HG03457 (cell line): ENCODE measurements around the gene DHX34.

Experiments
- ATAC-seq: cut with Tn5 transposase; IDR thresholded peaks from one replicate; pipeline ENCODE4 v1.9.1; 2021; ENCODE audit warnings: moderate number of reproducible peaks; ENCODE audit not compliant: unreplicated experiment

The DHX34 gene

DNA sequence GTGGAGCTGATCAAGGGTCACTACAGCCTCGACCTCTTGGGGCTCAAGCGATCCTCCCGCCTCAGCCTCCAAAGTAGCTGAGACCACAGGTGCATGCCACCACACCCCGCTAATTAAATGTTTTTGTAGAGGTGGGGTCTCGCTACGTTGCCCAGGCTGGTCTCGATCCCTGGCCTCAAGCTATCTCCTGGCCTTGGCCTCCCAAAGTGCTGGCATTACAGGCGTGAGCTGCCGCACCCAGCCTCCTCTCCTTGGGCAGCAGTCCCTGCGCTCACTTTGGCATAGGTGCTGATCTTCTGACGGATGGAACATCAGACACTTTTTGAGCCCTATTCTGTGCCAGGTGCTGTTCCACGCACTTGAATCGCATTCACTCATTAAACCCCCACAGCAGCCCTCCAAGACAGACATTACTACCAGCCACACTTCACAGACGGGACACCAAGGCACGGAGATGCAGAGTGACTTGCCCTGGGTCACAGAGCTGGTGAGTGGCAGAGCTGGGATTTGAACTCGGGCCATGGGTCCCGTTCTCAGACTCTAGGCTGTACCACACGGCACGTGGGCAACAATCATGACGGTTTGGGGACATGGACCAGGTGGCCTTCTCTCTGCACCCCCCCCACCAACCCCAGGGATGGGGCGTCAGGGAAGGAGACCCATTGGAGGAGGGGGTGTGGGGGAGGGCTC is 67.0 kb downstream of the DHX34 start:
- ATAC-seq: no peak

GRCh38 chr19:47416643-47416985 is 67.5 kb downstream of the DHX34 start:
- no peak for ATAC-seq

DNA sequence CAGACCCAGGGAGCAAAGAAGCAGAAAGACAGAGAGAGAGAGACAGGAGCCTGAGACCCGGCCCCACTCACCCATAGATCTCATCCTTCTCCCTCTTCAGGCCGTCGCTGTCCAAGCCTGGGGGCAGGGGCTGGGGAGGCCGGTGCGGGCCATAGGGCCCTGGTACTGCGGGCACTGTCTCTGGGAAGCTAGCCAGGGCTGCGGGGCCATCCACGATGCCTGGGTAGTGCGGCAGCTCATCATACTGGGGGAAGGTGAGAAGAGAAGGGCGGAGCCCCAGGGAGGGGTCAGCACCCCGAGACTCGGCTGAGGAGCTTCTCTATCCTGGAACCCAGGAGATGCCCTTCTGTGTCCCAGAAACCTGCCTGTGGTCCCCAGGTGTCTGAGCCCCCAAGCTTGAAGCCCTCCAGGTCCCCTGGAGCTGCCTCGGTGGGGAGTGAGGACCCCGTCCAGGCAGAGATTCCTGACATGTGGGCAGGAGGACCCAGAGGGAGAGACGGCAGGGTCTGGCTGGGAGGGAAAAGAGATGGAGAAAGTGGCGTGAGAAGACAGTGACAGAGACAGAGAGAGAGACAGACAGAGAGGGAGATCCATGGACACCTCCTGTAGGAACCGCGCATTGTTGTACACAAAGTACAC is 68.1 kb downstream of the DHX34 start:
- ATAC-seq: no peak

DNA sequence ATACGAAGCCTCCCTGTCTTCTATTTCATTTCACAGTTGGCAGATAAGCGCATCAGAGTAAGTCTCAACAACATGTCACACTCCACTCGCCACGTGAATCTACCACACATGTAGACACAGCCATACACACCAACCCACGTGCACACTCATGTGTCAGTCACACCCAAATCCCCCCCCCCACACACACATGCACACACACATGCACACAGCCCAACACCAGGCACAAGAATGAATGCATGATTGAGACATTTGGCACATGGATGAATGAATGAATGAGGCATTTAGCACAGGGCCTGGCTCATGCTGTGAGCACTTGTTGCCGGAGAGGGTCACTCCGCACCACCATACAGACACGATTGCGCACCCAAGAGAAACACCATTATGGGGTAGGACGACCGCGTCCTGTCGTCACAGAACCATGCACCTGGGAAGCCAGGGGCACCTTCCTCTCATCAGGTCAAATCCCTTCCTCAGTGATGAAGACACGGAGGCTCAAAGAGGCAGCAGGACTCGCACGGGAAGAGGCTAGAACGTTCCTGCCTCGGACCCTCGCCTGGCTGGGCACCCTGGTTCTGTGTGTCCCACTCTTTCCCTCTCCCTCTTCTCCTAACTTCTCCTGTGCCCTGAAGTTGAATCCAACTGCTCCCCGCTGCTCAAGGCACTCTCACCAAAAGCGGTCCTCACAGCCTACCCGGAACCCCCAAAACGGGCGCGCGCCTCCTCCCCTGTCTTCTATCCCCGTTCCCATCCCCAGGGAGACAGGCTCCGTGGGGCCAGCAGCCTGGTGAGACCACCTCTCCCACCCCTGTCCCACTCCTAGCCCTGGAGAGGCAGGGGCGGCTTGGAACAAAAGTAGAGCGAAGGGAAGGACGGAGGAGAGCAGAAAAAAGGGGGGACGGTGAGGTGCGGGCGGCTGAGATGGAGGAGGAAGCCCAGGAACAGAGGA is 68.9 kb downstream of the DHX34 start:
- no peak for ATAC-seq

DNA sequence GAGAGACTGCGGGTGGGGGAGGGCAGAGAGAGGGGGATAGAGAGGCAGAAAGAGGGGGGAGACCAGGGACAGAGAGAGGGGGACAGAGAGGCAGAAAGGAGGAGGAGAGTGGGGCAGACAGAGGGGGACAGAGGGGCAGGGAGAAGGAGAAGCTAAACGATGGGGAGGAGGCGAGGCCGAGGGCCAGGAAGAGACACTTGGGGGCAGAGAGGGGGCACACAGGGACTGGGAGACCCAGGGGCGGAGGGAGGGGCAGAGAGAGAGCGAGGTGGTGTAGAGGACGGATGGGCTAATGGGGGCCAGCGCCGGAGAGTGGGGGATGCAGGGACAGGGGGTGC is 69.5 kb downstream of the DHX34 start:
- ATAC-seq: no peak

- no peak for ATAC-seq
Measured at GRCh38 chr19:47419030-47419783, 70.1 kb downstream of the DHX34 start, which contains the start of gene MEIS3. TSS of gene MEIS3 (minus strand) at chr19:47419527. CDS start at chr19:47419081, 446 bp downstream.

- ATAC-seq: no peak
Measured at GRCh38 chr19:47419789-47420188, 70.7 kb downstream of the DHX34 start.

- no peak for ATAC-seq
Measured at GRCh38 chr19:47421244-47421786, 72.2 kb downstream of the DHX34 start.

DNA sequence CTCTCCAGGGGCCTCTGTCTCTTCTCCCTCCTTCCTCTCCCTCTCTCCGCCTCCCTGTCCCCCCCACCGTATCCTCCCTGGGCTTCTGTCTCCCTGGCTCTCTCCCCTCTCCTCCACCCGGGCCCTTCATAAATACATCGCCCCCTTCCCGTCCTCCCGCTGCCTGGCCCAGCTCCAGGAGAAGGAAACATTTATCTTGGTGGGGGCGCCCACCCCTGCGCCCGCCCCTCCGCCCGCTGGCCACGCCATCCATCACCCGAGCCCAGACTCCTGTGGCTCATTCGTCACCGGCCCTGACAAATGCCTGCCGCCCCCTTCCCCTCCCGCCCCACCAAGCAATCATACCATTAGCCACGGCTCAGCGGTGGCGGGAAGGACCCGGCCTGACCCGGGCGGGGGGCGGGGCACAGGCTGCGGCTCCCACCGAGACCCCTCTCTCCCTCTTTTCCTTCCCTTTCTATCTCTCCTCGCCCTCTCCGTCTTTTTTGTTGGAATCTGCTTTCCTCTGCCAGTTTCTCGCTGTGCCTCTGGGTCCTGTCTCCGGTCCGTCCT is 72.8 kb downstream of the DHX34 start:
- no peak for ATAC-seq

- no peak for ATAC-seq
Measured at GRCh38 chr19:47422417-47423163, 73.5 kb downstream of the DHX34 start.

DNA sequence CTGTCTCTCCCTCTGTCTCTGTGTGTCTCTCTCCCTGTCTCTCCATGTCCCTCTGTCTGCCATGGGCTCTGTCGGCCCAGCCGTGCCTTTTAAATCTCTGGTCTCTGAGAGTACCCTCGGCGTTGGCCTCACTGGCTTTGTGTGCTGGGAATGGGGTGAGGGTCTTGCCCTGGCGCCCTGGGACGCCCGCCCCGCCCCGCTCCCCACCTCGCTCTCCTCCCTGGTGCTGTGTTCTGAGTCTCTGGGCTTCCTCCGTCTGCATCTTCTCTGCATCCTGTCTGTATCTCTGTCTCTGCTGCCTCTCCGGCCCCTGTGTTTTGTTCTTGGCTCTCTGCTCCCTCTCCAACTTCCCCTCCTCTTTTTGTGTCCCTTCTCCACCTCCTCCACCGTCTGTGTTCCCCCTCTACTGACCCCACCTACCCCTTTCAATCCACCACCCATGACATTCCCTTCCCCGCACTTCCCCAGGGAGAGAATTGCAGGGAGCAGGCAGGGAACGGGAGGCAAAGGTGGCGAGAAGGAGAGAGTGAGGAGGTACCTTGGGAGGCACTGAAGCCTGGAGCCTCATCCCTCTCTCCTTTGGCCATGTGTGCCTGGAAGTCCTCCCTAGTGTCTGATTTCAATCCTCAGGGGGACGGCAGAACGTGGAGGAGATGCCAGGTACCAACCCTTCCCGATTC is 74.2 kb downstream of the DHX34 start:
- no peak for ATAC-seq

GRCh38 chr19:47427241-47428176 is 78.4 kb downstream of the DHX34 start:
- no peak for ATAC-seq

DNA sequence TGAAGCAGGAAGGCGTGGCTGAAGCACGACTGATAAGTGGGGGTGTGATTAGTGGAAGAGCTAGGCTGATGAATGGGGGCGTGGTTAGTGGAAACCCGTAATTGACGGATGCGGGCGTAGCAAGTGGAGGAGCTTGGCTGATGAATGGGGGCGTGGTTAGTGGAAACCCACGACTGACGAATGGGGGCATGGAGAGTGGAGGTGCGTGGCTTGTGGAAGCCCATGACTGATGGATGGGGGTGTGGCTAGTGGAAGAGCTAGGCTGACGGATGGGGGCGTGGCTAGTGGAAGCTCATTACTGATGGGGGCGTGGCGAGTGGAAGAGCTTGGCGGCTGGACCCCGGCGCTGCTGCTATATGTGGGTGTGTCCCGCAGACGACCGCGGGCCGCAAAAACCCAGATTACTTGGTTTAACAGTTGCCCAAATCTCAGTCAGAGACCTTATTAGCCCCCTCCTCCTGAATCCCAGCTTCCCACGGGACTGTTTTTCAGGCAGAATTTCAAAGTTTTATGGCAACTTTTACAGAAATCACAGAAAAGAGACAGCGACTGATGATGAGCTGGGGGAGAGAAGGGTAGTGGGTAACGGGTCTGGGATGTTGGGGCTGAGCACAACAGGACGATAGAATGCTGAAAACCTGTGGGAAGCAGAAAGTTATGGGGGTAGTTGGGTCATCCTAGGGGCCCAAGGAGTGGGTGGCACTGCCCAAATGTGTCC is 79.2 kb downstream of the DHX34 start:
- no peak for ATAC-seq

- ATAC-seq: no peak
Measured at GRCh38 chr19:47429140-47429793, 80.2 kb downstream of the DHX34 start.

DNA sequence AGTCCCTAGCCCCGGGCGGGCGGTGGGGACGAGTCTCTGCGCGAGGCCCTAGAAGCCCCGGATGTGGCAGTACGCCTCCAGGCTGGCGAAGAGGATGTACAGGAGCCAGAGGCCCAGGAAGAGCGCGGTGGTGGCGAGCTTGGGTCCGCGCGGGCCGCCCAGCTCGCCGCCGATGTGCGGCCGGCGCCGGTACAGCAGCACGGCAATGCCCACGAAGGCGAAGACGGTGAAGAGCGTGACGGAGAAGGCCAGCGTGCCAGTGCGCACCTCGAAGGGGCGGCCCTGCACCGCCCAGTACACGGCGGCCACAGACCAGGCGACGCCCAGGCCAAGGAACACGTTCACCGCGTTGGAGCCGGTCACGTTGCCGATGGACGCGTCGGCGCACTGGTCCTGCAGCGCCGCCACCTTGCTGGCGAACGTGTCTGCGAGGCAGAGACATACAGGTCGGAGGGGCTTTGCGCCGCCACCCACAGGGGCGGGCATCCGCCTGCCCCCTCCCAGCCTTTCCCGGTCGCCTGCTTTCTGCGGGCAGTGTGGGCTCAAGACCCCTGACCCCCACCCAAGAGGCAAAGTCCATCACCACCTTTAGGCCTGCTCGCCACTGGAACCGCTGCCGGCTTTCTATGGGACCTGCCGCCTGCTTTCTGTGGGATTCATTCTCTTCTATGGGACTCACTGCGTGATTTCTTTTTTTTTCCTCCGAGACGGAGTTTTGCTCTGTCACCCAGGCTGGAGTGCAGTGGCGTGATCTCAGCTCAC is 81.1 kb downstream of the DHX34 start:
- no peak for ATAC-seq

GRCh38 chr19:47432091-47432490 is 83.0 kb downstream of the DHX34 start:
- no peak for ATAC-seq
